ENCODE measurements around the gene HS6ST3.

The HS6ST3 gene

DNA sequence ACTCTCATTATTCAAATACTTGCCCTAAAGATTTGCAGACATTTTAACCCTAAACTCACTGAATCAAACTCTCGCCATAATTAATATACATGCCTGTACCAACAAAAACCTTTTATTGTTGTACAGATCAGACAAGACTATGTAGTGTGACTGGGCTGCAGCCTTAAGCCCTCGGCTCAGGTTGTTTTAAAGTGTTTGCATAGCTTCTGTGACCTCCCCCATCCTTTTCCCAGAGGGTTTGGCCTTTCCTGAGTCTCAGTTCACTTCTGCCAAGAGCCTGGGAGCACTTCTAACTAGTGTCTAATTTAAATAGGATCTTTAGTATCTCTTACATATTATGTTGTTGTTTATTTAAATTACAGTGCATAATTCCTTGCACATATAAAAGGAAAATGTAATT is 158.2 kb downstream of the HS6ST3 start:
- Histone ChIP-seq H3K27me3 (ENCODE audit: insufficient read depth, low read depth, severe bottlenecking) (peaks cover 32% of the 10 kb centered on the region), H3K4me3 (ENCODE audit: low read depth, low read length) (no peak overlapping the region), H3K27ac (no peak overlapping the region), H3K36me3 (no peaks in the 10 kb centered on the region), H3K9me3 (ENCODE audit: severe bottlenecking) (no peaks in the 10 kb centered on the region)
- TF ChIP-seq CTCF (IDR thresholded peaks at IDR 0.05; ENCODE audit: low read depth, low read length) = no peak
- DNase-seq = no peak

DNA sequence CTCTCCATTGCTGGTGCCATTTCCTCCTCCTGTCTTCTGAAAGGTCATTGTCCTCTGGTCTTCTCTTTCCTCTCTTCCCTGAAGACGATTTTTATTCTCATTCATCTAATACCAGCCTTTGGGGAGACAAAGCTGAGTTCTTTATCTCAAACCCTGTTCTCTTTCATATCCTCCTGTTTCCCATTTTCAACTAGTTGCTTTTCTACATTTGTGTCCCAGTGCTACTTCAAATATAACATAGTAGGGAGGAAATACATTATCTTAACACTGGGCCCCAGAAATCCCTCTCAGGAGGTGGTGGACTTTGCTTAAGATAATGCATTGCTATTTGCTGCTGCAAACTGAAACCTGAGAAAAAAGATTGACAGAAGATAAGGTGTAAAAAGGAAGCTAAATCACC is 159.1 kb downstream of the HS6ST3 start:
- no peaks in the 10 kb centered on the region for H3K9me3 ChIP-seq (ENCODE audit: severe bottlenecking)
- H3K27me3 ChIP-seq (ENCODE audit: insufficient read depth, low read depth, severe bottlenecking) = peaks cover 31% of the 10 kb centered on the region
- TF ChIP-seq CTCF (IDR thresholded peaks at IDR 0.05; ENCODE audit: low read depth, low read length) = no peak
- no peak overlapping the region for H3K27ac ChIP-seq
- H3K36me3 ChIP-seq = no peaks in the 10 kb centered on the region
- no peak overlapping the region for H3K4me3 ChIP-seq (ENCODE audit: low read depth, low read length)
- DNase-seq = no peak

DNA sequence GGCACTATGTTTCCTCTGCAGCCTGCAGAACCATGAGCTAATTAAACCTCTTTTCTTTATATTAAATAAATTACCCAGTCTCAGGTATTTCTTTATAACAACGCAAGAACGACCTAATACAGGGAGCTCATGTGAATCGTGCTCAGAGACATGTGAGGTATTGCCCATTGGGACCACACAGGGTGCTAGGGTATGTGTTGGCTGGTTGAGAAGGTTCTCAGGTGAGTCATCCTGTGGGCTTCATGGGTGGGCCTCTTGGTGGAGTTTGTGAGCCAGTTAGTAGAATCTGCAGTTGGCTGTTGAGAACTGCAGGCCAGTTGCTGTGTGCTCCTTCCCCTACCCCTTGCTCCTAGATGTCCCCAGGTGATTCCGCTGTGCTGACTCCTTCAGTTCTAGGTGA is 163.0 kb downstream of the HS6ST3 start:
- Histone ChIP-seq H3K4me3 (ENCODE audit: low read depth, low read length) (no peak overlapping the region), H3K27me3 (ENCODE audit: insufficient read depth, low read depth, severe bottlenecking) (peaks cover 25% of the 10 kb centered on the region), H3K27ac (no peak overlapping the region), H3K9me3 (ENCODE audit: severe bottlenecking) (no peaks in the 10 kb centered on the region), H3K36me3 (no peaks in the 10 kb centered on the region)
- no peak for TF ChIP-seq CTCF (IDR thresholded peaks at IDR 0.05; ENCODE audit: low read depth, low read length)
- DNase-seq = no peak

GRCh38 chr13:96273196-96273595 is 183.3 kb downstream of the HS6ST3 start:
- Histone ChIP-seq H3K4me3 (ENCODE audit: low read depth, low read length) (no peak overlapping the region), H3K27me3 (ENCODE audit: insufficient read depth, low read depth, severe bottlenecking) (peaks cover 58% of the 10 kb centered on the region), H3K27ac (no peak overlapping the region), H3K9me3 (ENCODE audit: severe bottlenecking) (no peaks in the 10 kb centered on the region), H3K36me3 (no peaks in the 10 kb centered on the region)
- no peak for TF ChIP-seq CTCF (IDR thresholded peaks at IDR 0.05; ENCODE audit: low read depth, low read length)
- DNase-seq = no peak

GRCh38 chr13:96274046-96274445 is 184.1 kb downstream of the HS6ST3 start:
- Histone ChIP-seq H3K27ac (no peak overlapping the region), H3K9me3 (ENCODE audit: severe bottlenecking) (no peaks in the 10 kb centered on the region), H3K4me3 (ENCODE audit: low read depth, low read length) (no peak overlapping the region), H3K27me3 (ENCODE audit: insufficient read depth, low read depth, severe bottlenecking) (peaks cover 56% of the 10 kb centered on the region), H3K36me3 (no peaks in the 10 kb centered on the region)
- no peak for TF ChIP-seq CTCF (IDR thresholded peaks at IDR 0.05; ENCODE audit: low read depth, low read length)
- no peak for DNase-seq

DNA sequence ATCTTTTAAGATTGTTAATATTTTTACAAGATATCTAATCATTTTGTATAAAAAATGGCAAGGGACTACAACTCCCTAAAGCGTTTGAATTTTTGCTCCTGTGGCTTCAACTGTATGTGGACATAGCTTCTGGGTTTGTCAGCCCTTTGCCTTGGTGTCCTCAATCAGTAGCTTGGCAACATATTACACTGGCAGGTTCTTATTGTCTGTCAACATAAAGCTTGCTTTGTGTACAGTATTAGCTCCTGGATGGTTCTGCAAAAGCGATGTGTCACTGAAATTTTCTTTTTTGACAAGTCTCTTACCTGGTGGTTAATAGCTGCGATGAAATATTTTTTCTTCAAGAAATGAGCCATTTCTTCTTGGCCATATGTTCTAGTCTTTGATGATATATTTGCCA is 190.0 kb downstream of the HS6ST3 start:
- Histone ChIP-seq H3K27ac (no peak overlapping the region), H3K9me3 (ENCODE audit: severe bottlenecking) (no peaks in the 10 kb centered on the region), H3K27me3 (ENCODE audit: insufficient read depth, low read depth, severe bottlenecking) (peaks cover 73% of the 10 kb centered on the region), H3K36me3 (no peaks in the 10 kb centered on the region), H3K4me3 (ENCODE audit: low read depth, low read length) (no peak overlapping the region)
- no peak for DNase-seq
- no peak for TF ChIP-seq CTCF (IDR thresholded peaks at IDR 0.05; ENCODE audit: low read depth, low read length)

Data from WERI-Rb-1 (cell line).